HG03442 (cell line): ENCODE measurements around the gene TRAF3.
"Not testable (repeated sequence)": the region's sequence is repeated elsewhere in the genome, so short reads cannot be mapped to it uniquely, and the experiment has no call there.

Experiments used
- ATAC-seq: cut with Tn5 transposase; IDR thresholded peaks from one replicate; pipeline ENCODE4 v1.9.1; 2021; ENCODE audit warnings: mild to moderate bottlenecking, moderate library complexity; ENCODE audit not compliant: unreplicated experiment

Gene TRAF3

GRCh38 chr14:102804858-102805257 lies 27.6 kb downstream of the TRAF3 start:
- no peak for ATAC-seq

- peak; percentile 39 for ATAC-seq
These were observed 28.2 kb downstream of the TRAF3 start for GRCh38 chr14:102805371-102805891.

- ATAC-seq = no peak
These were observed 28.7 kb downstream of the TRAF3 start for GRCh38 chr14:102805941-102806340.

GRCh38 chr14:102806447-102806846 lies 29.2 kb downstream of the TRAF3 start:
- ATAC-seq = no peak

- ATAC-seq = no peak
These were observed 29.8 kb downstream of the TRAF3 start for GRCh38 chr14:102807013-102807406.

GRCh38 chr14:102809870-102810269 lies 32.6 kb downstream of the TRAF3 start:
- ATAC-seq = no peak

- ATAC-seq = no peak
These were observed 33.3 kb downstream of the TRAF3 start for GRCh38 chr14:102810523-102810922.

- no peak for ATAC-seq
These were observed 34.2 kb downstream of the TRAF3 start for GRCh38 chr14:102811254-102811963.

GRCh38 chr14:102811971-102812370 lies 34.7 kb downstream of the TRAF3 start:
- no peak for ATAC-seq

GRCh38 chr14:102813691-102814090 lies 36.4 kb downstream of the TRAF3 start:
- no peak for ATAC-seq

- ATAC-seq = no peak
These were observed 40.1 kb downstream of the TRAF3 start for GRCh38 chr14:102817318-102817717.

GRCh38 chr14:102817942-102818940 lies 41.0 kb downstream of the TRAF3 start:
- no peak for ATAC-seq

GRCh38 chr14:102819176-102819628 lies 42.0 kb downstream of the TRAF3 start:
- peak; percentile 73 for ATAC-seq

- ATAC-seq = peak; percentile 18
These were observed 42.6 kb downstream of the TRAF3 start for GRCh38 chr14:102819747-102820330.

GRCh38 chr14:102821252-102821651 lies 44.0 kb downstream of the TRAF3 start:
- ATAC-seq = no peak

GRCh38 chr14:102822311-102822863 lies 45.1 kb downstream of the TRAF3 start:
- no peak for ATAC-seq

- not testable (repeated sequence) for ATAC-seq
These were observed 45.6 kb downstream of the TRAF3 start for GRCh38 chr14:102822887-102823286.

GRCh38 chr14:102823546-102823945 lies 46.3 kb downstream of the TRAF3 start:
- no peak for ATAC-seq

- no peak for ATAC-seq
These were observed 47.6 kb downstream of the TRAF3 start for GRCh38 chr14:102824832-102825231.

- no peak for ATAC-seq
These were observed 48.3 kb downstream of the TRAF3 start for GRCh38 chr14:102825307-102826095.
